ENCODE measurements around the gene CACNA1I.
A peak's percentile ranks its signal among the peaks of the same experiment; 100 is the strongest.

CACNA1I gene

DNA sequence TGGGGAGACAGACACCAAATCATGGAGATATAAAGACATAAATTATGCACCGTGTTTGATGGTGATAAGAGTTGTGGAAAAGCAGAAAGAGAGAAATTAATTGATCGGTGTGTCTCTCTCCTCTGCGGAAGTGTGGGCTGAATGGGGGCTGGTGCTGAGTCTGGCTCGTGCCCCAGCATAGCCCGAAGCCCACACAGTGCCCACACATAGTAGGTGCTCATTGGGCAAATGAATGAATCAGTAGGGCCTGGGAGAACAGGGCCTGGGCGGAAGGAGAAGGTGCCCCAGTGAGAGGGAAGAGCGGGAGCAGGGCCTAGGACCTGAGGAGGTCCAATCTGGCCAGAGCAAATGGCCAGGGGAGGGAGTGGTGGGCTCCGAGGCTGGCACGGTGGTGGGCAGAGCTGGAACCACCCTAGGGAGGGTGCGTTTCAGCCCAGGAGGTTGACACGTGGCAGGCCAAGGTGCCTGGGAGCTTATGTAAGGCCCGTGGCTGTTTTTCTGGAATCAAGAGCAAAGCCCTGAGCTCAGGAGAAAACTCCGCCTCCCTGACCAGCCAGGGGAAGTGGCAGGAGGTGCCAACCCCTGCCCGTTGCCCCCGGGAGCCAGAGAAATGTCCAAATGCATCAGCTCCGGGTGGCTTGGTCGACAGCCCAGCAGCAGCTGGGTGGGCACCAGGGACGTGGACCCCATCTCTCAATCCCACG is 2.1 kb upstream of the CACNA1I start:
- no peak for DNase-seq (ENCODE audit: low read depth, low spot score)

DNA sequence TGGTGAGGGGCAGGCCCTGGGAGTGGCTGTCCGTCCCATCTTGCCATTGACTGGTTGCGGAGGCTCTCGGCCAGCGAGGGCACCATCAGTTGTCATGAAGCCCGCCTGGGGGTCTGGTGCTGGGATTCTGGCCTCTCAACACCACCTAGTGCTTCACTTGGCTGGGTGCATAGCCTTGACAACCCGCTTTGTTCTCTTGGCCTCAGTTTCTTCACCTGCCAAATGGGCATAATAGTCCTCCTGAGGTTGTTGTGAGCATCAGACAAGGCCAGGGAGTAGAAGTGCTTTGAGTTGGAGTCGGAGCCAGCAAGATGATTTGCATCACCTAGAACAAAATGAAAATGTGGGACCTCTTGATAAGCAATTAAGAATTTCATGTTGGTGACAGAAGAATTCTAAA is 1.5 kb upstream of the CACNA1I start:
- DNase-seq (ENCODE audit: low read depth, low spot score), result no peak

DNA sequence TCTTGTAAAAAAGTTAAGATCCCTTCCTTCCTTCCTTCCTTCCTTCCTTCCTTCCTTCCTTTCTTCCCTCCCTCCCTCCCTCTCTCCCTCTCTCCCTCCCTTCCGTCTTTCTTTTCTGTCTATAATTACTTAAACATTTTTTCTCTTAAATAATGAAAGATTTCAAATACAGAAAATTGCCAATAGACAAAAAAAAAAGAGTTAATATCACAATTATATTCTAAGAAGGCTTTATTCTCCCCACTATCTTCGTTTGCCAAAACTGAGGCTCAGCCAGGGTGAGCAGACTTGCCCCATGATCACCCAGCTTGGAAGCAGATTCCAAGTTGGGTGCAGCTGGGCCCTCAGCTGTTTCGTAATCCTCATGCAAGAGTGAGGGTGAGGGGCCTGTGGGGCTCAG is 327 bp upstream of the CACNA1I start:
- DNase-seq (ENCODE audit: low read depth, low spot score), result no peak

DNA sequence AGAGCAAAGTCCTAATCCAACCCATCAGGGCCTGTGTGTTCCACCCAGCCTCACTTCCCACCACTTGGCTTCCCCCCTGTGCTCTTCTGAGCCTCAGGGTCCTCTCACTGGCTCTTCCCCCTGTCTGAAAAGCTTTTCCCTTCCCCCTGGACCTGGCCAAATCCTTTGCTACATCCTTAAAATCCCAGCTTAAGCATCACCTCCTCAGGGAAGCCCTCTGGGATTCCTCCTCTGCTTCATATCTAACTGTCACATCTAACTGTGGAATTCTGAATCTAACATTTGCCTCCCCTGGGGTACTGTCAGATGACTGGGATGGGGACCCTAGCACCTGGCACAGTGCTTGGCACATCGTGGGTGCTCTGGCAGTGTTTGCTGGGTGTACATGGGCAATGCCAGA is 985 bp downstream of the CACNA1I start:
- DNase-seq (ENCODE audit: low read depth, low spot score), result no peak

DNA sequence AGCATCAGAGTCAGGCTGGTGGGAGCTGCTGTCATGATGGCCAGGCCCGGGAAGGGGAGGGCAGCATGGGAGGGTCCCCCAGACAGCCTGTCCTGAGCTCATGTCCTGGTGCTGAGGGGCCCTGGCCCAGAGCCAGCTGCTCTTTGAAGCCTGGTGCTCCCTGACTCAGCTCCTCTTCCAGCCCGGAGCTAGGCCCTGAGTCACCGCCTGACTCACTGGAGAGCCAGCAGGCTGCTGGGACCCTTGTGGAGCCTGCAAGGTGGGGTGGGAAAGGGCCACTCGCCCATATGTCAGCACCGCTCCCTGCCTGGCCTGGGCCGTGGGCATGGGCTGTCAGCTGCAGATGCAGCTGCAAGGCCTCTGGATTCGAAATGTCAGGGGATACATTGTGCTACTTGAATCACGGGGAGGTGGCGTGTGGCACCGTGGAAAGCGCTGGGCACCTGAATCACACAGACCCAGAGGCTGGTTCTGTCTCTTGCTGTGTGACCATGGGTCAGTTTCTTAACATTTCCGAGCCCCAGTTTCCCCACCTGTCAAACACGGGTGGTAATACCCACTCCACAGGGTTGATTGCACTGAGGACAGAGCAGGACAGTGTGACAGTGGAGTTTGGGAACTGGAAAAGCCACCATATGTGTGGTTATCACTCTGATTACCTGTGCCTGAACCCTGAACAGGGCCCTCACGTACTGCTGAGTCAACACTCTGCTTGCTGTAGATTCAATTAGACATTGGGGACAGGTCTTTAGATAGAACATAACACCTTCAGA is 4.4 kb downstream of the CACNA1I start:
- peak; percentile 91 for DNase-seq (ENCODE audit: low read depth, low spot score)

DNA sequence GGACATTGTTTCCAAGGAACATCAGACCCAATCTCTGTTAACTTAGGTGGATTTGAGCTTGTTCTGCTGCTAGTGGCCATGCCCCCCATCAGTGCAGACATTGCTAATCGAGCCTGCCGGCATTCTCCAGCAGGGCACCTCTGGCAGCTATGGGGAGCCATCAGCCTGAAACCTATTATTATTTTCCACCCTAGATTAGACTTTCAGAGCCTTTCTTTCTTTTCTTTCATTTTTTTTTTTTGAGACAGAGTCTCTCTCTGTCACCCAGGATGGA is 4.9 kb downstream of the CACNA1I start:
- DNase-seq (ENCODE audit: low read depth, low spot score), result no peak

DNA sequence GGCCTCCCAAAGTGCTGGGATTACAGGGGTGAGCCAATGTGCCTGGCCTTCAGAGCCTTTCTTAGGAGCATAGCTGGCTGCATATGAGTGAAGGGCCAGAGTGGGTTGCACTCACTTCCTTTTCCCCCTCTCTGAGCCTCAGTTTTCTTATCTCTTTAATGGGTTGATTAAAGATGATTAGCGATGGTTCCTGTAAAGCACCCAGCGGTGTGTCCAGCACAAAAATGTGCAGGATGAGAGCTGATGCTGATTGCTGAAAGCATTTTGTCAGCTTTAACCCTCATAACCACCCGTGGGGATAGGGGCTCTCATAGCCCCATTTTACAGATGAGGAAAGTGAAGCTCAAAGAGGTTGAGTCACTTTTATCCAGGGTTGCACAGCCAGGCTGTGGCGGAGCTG is 5.5 kb downstream of the CACNA1I start:
- no peak for DNase-seq (ENCODE audit: low read depth, low spot score)

DNA sequence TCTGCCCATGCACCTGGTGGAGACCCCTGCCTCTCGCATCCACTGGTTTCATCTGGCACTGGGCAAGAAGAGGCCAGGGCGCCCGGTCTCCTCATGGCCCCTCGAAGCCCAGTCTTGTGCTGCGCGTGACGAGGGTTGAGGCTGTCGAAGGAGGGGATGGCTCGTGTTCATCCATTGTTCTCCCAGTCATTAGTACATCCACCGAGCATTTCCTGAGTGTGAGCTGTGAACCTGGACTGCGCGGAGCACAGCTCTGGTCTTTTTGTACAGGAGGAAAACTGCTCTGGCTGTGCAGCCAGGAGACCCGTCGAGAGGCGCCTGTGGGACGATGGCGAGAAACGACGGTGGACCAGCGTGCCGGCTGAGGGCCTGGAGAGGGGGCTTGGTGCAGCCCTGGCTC is 6.8 kb downstream of the CACNA1I start:
- no peak for DNase-seq (ENCODE audit: low read depth, low spot score)

DNA sequence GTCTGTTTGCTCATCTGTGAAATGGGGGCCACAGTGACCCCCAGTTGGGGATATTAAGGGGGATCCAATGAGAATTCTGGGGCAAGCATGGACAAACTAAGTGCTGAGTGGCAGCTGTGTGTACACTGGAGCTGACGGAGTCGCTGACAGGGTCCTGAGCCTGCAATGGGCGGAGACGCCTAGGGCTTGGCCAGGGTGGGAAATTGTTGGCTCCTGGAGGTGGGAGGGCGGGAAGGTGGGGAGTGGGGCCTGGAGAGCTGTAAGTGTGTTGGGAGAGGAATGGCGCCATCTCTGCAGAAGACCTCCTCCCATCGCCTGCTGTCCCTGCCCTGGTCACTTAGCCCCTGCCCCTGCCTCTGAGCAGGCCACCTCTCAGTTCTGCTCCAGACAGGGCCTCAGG is 7.3 kb downstream of the CACNA1I start:
- no peak for DNase-seq (ENCODE audit: low read depth, low spot score)

DNA sequence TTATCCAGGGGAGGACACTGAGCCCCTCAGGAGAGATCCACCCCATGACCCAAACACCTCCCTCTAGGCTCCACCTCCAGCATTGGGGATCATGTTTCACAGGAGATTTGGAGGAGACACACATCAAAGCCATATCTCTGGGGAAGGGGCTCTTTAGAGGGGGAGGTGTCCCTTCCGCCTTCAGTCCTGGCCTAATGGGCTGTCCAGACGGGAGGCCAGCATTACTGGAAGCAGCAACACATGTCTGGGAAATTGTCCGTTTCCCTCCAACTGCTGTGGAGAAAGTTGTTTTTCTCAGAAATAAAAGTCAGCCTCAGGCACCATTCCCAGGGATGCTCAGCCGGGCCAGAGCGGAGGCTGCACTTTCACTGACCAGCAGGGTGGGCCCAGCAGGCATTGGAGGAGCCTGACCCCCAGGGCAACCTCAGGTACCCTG is 9.5 kb downstream of the CACNA1I start:
- DNase-seq (ENCODE audit: low read depth, low spot score), result no peak

DNA sequence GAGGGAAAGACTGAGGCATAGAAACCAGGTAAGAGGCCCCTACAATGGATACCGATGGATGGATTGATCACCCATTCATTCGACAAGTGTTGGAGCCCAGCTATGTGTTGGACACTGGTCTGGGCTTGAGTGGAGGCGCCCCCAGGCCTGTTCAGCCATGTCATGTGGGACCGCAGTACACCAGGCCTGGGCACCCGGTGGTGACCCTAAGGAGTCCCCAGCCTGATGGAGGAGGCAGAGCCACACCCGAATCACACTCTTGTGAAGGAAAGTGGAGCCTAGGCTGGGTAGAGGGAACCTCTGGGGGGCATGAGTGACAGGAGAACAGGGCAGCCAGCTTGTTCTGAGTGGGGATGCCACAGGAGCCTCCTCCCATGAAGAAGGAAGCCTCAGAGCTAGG is 10.2 kb downstream of the CACNA1I start:
- DNase-seq (ENCODE audit: low read depth, low spot score), result no peak

DNA sequence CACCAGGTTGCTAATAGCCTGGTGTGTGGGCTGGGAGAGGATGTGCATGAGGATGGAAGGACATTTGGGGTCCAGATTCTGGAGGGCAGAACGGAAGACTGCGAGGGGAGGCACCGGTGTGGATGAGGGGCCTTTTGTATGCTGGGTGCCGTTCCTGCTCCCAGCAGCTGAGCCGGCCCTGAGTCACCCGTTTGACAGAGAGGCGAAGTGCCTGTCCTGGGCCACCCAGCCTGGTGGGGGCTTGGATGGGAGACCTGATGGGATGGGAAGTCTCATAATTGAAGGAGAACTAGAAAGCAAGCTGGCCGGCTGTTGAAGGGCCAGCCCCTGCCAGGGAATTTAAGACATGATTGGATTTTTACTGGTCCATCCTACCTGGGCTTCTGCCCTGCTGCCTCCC is 10.8 kb downstream of the CACNA1I start:
- DNase-seq (ENCODE audit: low read depth, low spot score), result no peak

DNA sequence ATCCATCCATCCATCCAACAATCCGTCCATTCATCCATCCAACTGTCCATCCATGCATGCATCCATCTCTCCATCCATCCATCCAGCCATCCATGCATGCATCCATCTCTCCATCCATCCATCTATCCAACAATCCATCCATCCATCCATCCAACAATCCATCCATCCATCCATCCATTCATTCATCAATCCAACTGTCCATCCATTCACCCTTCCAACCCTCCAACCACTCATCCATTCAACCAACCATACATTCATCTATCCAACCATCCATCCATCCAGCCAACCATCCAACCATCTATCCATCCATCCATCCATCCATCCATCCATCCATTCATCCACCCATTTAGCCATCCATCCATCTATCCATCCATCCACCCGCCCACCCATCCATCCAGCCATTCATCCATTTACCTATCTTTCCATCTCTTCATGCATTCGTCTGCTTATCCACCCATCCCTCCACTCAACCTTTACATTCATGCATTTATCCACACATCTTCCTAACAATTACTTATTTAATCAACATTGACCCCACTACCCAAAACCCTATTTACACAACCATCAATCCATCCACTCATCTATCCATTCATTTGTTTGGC is 12.6 kb downstream of the CACNA1I start:
- DNase-seq (ENCODE audit: low read depth, low spot score), result no peak

DNA sequence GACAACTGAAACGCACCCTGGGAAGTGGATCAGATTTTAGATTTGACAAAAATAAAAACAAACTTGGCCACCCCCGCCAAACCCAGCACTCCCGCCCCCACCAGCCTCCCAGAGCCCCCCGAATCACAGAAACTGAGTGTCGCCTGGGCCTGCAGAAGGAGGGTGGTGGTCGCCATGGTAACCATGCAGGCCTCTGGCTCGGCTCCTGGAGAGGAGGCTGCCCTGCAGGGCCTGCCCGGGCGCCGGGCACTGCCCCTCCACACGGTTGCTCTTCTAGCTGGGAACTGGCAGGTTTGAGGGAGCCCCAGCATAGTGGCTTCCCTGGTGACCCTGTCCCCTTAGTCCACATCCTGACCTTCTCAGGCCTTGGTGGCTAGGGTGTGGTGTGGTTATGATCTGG is 19.3 kb downstream of the CACNA1I start:
- peak; percentile 55 for DNase-seq (ENCODE audit: low read depth, low spot score)

DNA sequence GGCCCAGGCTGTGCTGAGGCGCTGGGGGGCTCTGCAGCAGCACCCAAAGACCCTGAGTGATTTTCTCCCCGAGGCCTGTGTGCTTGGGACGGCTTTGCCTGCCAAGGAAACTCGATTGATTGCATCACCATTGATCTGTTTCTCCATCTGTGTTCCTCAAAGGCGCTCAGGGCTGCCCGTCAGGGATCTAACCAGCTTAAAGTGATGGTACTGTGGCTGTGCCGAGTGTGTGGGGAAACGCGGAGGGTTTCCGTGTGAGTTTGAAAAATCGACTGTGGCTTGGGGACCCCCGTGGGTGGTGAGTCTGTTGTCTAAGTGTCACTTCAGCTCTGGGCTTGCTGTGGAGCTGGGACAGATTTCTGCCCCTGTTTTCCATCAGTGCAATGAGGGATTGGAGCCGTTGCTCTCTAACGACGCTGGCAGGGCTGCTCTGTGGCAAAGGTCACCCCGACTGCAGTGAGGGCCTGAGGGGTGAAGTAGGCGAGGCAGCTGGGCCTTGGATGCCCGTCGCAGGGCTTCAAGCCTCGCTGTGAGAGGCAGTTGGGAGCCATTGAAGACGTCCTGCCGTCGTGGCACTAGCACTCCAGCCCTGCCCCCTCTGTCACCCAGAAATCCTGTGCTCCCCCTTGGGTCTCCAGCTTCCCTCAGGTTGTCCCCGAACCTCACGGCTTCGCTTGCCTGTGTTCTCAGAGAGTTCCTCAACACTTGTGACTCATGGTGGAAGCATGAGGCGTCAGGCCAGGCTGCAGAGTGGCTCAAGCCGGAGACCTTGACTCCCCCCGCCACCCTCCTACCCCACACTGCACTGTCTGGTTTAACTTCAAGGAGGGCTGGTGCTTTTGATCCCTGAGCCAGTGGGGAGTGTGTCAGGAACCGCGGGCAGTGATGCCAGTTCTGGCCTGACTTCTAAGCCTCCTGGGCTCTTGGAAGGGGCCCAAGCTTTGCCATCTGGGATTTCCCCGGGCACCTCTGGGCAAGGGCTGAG is 21.8 kb downstream of the CACNA1I start:
- DNase-seq (ENCODE audit: low read depth, low spot score), result peak; percentile 95

DNA sequence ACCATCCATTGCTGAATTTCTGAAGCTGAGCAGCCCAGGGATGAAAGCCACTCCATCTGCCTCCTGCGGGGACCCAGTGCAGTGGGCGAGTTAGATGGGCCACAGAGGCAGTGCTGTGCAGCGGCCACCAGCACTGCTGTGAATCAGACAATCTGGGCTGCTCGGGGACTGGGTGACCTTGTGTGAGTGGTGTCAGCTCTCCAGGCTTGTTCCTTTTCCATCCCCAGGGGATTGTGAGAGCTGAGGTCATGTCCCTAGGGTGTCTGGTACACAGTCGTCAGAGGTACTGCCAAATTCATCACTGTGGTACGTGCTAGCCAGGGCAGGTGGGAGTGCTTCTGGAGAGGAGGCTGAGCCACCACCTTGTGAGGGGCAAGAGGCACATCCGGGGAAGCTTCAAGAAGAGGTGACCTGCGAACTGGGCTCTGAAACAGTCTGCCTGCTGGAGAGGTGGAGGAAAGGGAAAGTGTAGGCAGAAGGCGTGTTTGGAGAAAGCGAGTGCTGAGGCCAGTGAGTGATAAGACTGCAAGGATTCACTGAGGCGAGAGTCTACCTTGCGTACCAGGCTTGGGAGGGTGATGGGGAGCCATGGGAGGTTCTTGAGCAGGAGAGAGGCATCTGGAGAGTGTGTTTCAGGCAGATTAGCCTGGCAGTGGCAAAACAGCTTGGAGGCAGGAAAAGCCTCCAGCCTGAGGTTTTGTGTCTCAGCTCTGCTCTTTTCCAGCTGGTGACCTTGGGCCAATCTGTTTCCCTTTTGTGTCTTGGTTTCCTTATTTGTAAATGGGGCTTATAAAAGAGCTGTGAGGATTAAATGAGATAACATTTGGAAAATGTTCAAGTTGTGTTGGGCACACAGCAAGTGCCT is 22.7 kb downstream of the CACNA1I start:
- peak; percentile 20 for DNase-seq (ENCODE audit: low read depth, low spot score)

DNA sequence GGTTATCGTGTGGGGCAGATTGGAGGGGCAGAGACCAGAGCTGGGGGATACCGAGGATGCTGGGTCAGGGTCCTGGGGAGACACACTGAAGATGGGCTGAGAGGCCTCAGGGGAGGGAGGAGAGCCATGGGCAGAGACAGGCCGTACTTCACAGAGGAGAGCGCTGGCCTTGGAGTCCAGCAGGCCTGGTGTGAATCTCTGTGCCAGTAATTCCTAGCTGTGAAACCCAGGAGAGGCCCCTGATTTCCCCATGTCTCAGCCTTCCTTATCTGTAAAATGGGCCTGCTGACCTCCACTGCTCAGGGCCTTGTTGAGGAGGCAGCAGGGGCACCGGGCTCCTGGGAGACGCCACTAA is 23.4 kb downstream of the CACNA1I start:
- DNase-seq (ENCODE audit: low read depth, low spot score), result no peak

DNA sequence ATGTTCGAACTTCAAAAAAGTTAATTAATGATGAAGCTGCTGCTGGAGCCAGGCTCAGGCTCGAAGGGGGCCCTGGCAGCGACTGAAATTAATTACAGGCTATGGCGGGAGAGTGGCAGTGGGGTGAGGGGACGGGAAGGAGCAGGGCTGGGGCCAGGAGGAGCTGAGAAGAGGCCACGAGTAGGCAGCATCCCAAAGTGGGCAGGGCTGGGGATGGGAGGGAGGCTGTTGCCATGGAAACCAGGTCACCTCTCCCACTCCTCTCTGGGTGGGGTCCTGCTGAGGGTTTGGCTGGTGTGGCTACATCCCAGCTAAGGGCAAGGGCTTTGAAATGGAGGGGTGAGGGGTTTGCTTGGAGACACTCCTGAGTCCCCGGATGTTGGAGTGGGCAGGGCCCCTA is 23.9 kb downstream of the CACNA1I start:
- DNase-seq (ENCODE audit: low read depth, low spot score), result no peak

DNA sequence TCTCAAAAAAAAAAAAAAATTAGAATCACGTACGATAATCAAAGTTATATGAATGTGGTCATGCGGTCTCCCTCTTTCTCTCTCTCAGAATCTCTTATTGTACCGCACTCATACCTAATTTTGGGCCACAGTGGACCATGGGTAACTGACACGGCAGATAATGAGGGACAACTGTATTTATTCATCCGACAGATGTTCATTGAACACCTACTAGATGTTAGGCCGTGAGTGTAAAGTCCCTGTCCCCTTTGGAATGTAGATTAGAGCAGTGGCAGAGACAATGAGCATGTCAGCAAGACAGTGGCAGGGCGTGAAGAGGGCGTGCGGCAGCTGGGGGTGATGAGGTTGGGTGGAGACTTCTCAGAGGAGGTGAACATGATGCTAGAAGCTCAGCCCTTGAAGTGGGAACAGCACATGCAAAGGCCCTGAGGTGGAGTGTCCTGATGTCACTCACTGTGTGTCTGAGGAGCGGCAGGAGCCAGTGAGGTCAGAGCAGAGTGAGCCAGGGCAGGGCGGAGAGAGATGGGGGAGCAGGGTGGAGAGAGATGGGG is 25.1 kb downstream of the CACNA1I start:
- DNase-seq (ENCODE audit: low read depth, low spot score), result no peak

DNA sequence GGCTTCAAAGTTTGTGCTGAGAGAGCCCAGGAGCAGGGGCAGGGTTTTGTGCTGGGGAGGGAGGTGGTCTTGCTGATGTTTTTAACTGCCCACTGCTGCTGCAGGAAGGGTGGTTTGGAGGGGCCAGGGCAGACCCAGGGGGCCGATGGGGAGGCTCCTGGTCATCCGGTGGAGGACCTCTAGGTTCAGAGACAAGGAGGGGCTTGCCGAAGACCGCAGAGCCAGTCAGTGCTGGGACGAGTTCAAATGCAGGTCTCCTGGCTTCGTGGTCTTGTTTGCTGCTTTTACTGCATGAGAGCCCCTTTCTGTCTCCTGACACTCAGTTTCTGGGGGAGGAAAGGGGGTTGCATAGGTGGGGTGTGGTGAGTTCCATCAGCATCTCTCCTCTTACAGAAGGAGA is 26.0 kb downstream of the CACNA1I start:
- DNase-seq (ENCODE audit: low read depth, low spot score), result no peak
